ENCODE data around the gene SIL1. TPM values are rescaled to one million over a fixed set of nuclear protein-coding genes. Genes with fewer than 3 reads are reported as not detected.

SIL1 gene
- total and polyA plus RNA-seq, 9 of the 15 experiments (the other 6 are each of a cell fraction or from before 2014, with no cell fraction given) = 1.3 to 30.5 (median 18.1) TPM

DNA sequence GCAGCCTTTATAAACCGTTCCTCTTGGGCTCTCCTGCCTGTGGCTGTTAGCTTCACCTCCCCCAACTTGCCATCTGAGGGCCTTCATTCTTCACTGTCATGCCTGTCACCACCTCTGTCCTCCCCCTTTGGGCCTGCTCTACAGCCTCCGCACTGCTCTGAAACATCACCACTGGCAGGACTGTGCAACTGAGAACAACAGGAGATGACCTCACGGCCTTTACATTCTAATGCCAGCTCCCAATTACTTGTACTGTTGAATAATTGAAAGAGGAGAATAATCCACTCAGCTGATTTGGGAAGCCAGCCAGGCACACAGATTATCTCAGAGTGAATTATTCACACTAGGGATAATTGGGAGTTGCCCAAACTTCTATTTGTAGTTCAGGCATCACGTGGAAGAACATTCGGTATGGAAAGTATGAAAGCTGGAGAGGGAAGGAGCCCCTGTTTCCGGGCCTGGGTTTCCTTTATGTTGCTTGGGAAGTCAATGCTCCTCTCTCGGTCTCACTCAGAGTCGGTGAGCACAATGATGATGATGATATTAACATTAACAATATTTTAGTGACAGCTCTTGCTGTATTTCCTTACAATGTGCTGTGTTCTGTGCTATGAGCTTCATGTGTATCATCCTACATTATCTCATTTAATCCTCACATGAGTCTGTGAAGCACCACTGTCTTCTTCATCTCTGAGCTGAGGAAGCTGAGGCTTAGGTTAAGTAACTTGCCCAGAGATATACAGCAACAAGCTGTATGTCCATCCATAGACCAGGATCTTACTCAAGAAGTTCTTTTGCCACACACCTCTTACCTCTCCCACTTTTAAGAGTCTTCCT is 223.7 kb downstream of the SIL1 start (continued):
- TF ChIP-seq, protein P1, sequence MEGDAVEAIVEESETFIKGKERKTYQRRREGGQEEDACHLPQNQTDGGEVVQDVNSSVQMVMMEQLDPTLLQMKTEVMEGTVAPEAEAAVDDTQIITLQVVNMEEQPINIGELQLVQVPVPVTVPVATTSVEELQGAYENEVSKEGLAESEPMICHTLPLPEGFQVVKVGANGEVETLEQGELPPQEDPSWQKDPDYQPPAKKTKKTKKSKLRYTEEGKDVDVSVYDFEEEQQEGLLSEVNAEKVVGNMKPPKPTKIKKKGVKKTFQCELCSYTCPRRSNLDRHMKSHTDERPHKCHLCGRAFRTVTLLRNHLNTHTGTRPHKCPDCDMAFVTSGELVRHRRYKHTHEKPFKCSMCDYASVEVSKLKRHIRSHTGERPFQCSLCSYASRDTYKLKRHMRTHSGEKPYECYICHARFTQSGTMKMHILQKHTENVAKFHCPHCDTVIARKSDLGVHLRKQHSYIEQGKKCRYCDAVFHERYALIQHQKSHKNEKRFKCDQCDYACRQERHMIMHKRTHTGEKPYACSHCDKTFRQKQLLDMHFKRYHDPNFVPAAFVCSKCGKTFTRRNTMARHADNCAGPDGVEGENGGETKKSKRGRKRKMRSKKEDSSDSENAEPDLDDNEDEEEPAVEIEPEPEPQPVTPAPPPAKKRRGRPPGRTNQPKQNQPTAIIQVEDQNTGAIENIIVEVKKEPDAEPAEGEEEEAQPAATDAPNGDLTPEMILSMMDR (IDR thresholded peaks at IDR 0.05 in 2 of 3, conservative IDR thresholded peaks at IDR 0.05 in 1 of 3; ENCODE audit: insufficient read depth in 2 of 3, low read depth in 1 of 3, low read length in 3 of 3) = 0 out of 6 replicates have a peak, but pooled peaks of 1 of the 3 experiments have one; percentile 4
- TF ChIP-seq DDX20 (tag; IDR thresholded peaks at IDR 0.05; ENCODE audit: low read depth) (0 out of 2 replicates have a peak, but pooled peaks have one; percentile 24), GATA2 (CRISPR knock-in tag; IDR thresholded peaks at IDR 0.05) (no peak), ZNF644 (tag; IDR thresholded peaks at IDR 0.05; ENCODE audit: low read depth) (peak; percentile 69; the same call in 1 of the 2 replicates), ERF (CRISPR knock-in tag; IDR thresholded peaks at IDR 0.05) (no peak), HMG20A (CRISPR knock-in tag; conservative IDR thresholded peaks at IDR 0.05) (no peak), LEF1 (IDR thresholded peaks at IDR 0.05) (peak; percentile 84), DNMT1 (IDR thresholded peaks at IDR 0.05) (no peak), POLR2AphosphoS2 (IDR thresholded peaks at IDR 0.05; ENCODE audit: low read length) (no peak), SRSF1 (IDR thresholded peaks at IDR 0.05; ENCODE audit: low read depth, low read length) (no peak), HEY1 (CRISPR knock-in tag; IDR thresholded peaks at IDR 0.05; ENCODE audit: borderline replicate concordance) (no peak), SOX6 (IDR thresholded peaks at IDR 0.05) (peak; percentile 57)
- TF ChIP-seq, protein P2, sequence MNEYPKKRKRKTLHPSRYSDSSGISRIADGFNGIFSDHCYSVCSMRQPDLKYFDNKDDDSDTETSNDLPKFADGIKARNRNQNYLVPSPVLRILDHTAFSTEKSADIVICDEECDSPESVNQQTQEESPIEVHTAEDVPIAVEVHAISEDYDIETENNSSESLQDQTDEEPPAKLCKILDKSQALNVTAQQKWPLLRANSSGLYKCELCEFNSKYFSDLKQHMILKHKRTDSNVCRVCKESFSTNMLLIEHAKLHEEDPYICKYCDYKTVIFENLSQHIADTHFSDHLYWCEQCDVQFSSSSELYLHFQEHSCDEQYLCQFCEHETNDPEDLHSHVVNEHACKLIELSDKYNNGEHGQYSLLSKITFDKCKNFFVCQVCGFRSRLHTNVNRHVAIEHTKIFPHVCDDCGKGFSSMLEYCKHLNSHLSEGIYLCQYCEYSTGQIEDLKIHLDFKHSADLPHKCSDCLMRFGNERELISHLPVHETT (CRISPR knock-in tag; conservative IDR thresholded peaks at IDR 0.05 in 1 of 2, IDR thresholded peaks at IDR 0.05 in 1 of 2) = peak in 1 of 2 experiments; percentile 85; a peak in 1 of 4 replicates
- TF ChIP-seq, protein P3, sequence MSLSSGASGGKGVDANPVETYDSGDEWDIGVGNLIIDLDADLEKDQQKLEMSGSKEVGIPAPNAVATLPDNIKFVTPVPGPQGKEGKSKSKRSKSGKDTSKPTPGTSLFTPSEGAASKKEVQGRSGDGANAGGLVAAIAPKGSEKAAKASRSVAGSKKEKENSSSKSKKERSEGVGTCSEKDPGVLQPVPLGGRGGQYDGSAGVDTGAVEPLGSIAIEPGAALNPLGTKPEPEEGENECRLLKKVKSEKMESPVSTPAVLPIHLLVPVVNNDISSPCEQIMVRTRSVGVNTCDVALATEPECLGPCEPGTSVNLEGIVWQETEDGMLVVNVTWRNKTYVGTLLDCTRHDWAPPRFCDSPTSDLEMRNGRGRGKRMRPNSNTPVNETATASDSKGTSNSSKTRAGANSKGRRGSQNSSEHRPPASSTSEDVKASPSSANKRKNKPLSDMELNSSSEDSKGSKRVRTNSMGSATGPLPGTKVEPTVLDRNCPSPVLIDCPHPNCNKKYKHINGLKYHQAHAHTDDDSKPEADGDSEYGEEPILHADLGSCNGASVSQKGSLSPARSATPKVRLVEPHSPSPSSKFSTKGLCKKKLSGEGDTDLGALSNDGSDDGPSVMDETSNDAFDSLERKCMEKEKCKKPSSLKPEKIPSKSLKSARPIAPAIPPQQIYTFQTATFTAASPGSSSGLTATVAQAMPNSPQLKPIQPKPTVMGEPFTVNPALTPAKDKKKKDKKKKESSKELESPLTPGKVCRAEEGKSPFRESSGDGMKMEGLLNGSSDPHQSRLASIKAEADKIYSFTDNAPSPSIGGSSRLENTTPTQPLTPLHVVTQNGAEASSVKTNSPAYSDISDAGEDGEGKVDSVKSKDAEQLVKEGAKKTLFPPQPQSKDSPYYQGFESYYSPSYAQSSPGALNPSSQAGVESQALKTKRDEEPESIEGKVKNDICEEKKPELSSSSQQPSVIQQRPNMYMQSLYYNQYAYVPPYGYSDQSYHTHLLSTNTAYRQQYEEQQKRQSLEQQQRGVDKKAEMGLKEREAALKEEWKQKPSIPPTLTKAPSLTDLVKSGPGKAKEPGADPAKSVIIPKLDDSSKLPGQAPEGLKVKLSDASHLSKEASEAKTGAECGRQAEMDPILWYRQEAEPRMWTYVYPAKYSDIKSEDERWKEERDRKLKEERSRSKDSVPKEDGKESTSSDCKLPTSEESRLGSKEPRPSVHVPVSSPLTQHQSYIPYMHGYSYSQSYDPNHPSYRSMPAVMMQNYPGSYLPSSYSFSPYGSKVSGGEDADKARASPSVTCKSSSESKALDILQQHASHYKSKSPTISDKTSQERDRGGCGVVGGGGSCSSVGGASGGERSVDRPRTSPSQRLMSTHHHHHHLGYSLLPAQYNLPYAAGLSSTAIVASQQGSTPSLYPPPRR (CRISPR knock-in tag; IDR thresholded peaks at IDR 0.05; ENCODE audit: borderline replicate concordance) = no peak
